NCI-H2196 treated with DMSO at 0.1 percent for 48 hours (cell line): ENCODE data around the gene ZNF391.
"Not testable (repeated sequence)": the region's sequence is repeated elsewhere in the genome, so short reads cannot be mapped to it uniquely, and the experiment has no call there.

ENCODE experiments used
- DNase-seq: peaks from one replicate; lab custom pipeline; 2025; ENCODE audit not compliant: unreplicated experiment; lab: John Stamatoyannopoulos, UW

The ZNF391 gene

GRCh38 chr6:27388293-27389197, at the start of gene ZNF391:
Gene ZNF391 (plus strand): TSS chr6:27388759. CDS start chr6:27400371, 11,612 bp downstream.
- peak; percentile 47 for DNase-seq

- DNase-seq: no peak
Observed at GRCh38 chr6:27352850-27353249, 35.7 kb upstream of the ZNF391 start.

- DNase-seq: no peak
Observed at GRCh38 chr6:27358786-27359185, 29.8 kb upstream of the ZNF391 start.

- DNase-seq: no peak
Observed at GRCh38 chr6:27359231-27359630, 29.3 kb upstream of the ZNF391 start.

- DNase-seq: no peak
Observed at GRCh38 chr6:27368202-27368601, 20.4 kb upstream of the ZNF391 start.

GRCh38 chr6:27370391-27370790, 18.2 kb upstream of the ZNF391 start:
- DNase-seq: no peak

- peak; percentile 65 for DNase-seq
Observed at GRCh38 chr6:27374824-27375612, 13.5 kb upstream of the ZNF391 start.

GRCh38 chr6:27375613-27376079, 12.9 kb upstream of the ZNF391 start:
- no peak for DNase-seq

- DNase-seq: not testable (repeated sequence)
Observed at GRCh38 chr6:27378406-27378805, 10.2 kb upstream of the ZNF391 start.

- DNase-seq: not testable (repeated sequence)
Observed at GRCh38 chr6:27381001-27381400, 7.6 kb upstream of the ZNF391 start.

- no peak for DNase-seq
Observed at GRCh38 chr6:27383011-27383410, 5.5 kb upstream of the ZNF391 start.

GRCh38 chr6:27383481-27383880, 5.1 kb upstream of the ZNF391 start:
- no peak for DNase-seq

GRCh38 chr6:27392623-27393022, 4.1 kb downstream of the ZNF391 start:
- no peak for DNase-seq

- no peak for DNase-seq
Observed at GRCh38 chr6:27394073-27394472, 5.5 kb downstream of the ZNF391 start.

GRCh38 chr6:27400877-27401642, 12.5 kb downstream of the ZNF391 start:
- DNase-seq: no peak

GRCh38 chr6:27406085-27406484, 17.5 kb downstream of the ZNF391 start:
- DNase-seq: no peak

- no peak for DNase-seq
Observed at GRCh38 chr6:27407153-27407814, 18.7 kb downstream of the ZNF391 start.

GRCh38 chr6:27414300-27414699, 25.7 kb downstream of the ZNF391 start:
- no peak for DNase-seq

GRCh38 chr6:27414996-27415395, 26.4 kb downstream of the ZNF391 start:
- no peak for DNase-seq

GRCh38 chr6:27415898-27416297, 27.3 kb downstream of the ZNF391 start:
- no peak for DNase-seq

GRCh38 chr6:27419363-27419762, 30.8 kb downstream of the ZNF391 start:
- DNase-seq: no peak
